ENCODE measurements around the gene NAP1L1.

Gene NAP1L1

GRCh38 chr12:76080017-76080728 lies 4.3 kb downstream of the NAP1L1 start:
- DNase-seq (ENCODE audit: low read depth, low spot score): no peak
- H3K4me3 ChIP-seq: no peak overlapping the region
- TF ChIP-seq POLR2AphosphoS5 (IDR thresholded peaks at IDR 0.05; ENCODE audit: borderline replicate concordance, low read depth, low read length) (no peak), FOXP2 (optimal IDR thresholded peaks at IDR 0.05; ENCODE audit: control extremely low read depth, extremely low read length, insufficient read depth) (no peak), EZH2 (IDR thresholded peaks at IDR 0.05) (no peak)
- H3K27ac ChIP-seq: no peak overlapping the region
- peaks cover 45% of the 10 kb centered on the region for H3K9me3 ChIP-seq (ENCODE audit: low read depth, low read length)
- peaks cover 79% of the 10 kb centered on the region for H3K36me3 ChIP-seq (ENCODE audit: insufficient read depth, low read length)
- H3K9ac ChIP-seq (ENCODE audit: insufficient read length): no peak overlapping the region

- Histone ChIP-seq H3K27ac (no peak overlapping the region), H3K9ac (ENCODE audit: insufficient read length) (no peak overlapping the region), H3K9me3 (ENCODE audit: low read depth, low read length) (peaks cover 59% of the 10 kb centered on the region), H3K36me3 (ENCODE audit: insufficient read depth, low read length) (peaks cover 93% of the 10 kb centered on the region), H3K4me3 (no peak overlapping the region)
- TF ChIP-seq EZH2 (IDR thresholded peaks at IDR 0.05) (no peak), POLR2AphosphoS5 (IDR thresholded peaks at IDR 0.05; ENCODE audit: borderline replicate concordance, low read depth, low read length) (no peak), FOXP2 (optimal IDR thresholded peaks at IDR 0.05; ENCODE audit: control extremely low read depth, extremely low read length, insufficient read depth) (no peak)
- DNase-seq (ENCODE audit: low read depth, low spot score): no peak
These were observed 5.7 kb downstream of the NAP1L1 start for GRCh38 chr12:76078748-76079147.

GRCh38 chr12:76075448-76075847 lies 9.0 kb downstream of the NAP1L1 start:
- Histone ChIP-seq H3K9me3 (ENCODE audit: low read depth, low read length) (peaks cover 60% of the 10 kb centered on the region), H3K9ac (ENCODE audit: insufficient read length) (no peak overlapping the region), H3K36me3 (ENCODE audit: insufficient read depth, low read length) (peaks cover 100% of the 10 kb centered on the region), H3K4me3 (no peak overlapping the region), H3K27ac (no peak overlapping the region)
- TF ChIP-seq POLR2AphosphoS5 (IDR thresholded peaks at IDR 0.05; ENCODE audit: borderline replicate concordance, low read depth, low read length) (no peak), FOXP2 (optimal IDR thresholded peaks at IDR 0.05; ENCODE audit: control extremely low read depth, extremely low read length, insufficient read depth) (no peak), EZH2 (IDR thresholded peaks at IDR 0.05) (no peak)
- no peak for DNase-seq (ENCODE audit: low read depth, low spot score)

GRCh38 chr12:76074701-76075336 lies 9.7 kb downstream of the NAP1L1 start:
- H3K36me3 ChIP-seq (ENCODE audit: insufficient read depth, low read length): peaks cover 100% of the 10 kb centered on the region
- DNase-seq (ENCODE audit: low read depth, low spot score): no peak
- no peak overlapping the region for H3K9ac ChIP-seq (ENCODE audit: insufficient read length)
- no peak for TF ChIP-seq POLR2AphosphoS5 (IDR thresholded peaks at IDR 0.05; ENCODE audit: borderline replicate concordance, low read depth, low read length)
- no peak for TF ChIP-seq FOXP2 (optimal IDR thresholded peaks at IDR 0.05; ENCODE audit: control extremely low read depth, extremely low read length, insufficient read depth)
- no peak for TF ChIP-seq EZH2 (IDR thresholded peaks at IDR 0.05)
- no peak overlapping the region for H3K4me3 ChIP-seq
- H3K9me3 ChIP-seq (ENCODE audit: low read depth, low read length): peaks cover 54% of the 10 kb centered on the region
- H3K27ac ChIP-seq: no peak overlapping the region

- DNase-seq (ENCODE audit: low read depth, low spot score): no peak
- no peak overlapping the region for H3K27ac ChIP-seq
- no peak overlapping the region for H3K4me3 ChIP-seq
- H3K36me3 ChIP-seq (ENCODE audit: insufficient read depth, low read length): peaks cover 100% of the 10 kb centered on the region
- TF ChIP-seq FOXP2 (optimal IDR thresholded peaks at IDR 0.05; ENCODE audit: control extremely low read depth, extremely low read length, insufficient read depth) (no peak), POLR2AphosphoS5 (IDR thresholded peaks at IDR 0.05; ENCODE audit: borderline replicate concordance, low read depth, low read length) (no peak; the same call in 1 of the 2 replicates), EZH2 (IDR thresholded peaks at IDR 0.05) (no peak)
- no peak overlapping the region for H3K9ac ChIP-seq (ENCODE audit: insufficient read length)
- peaks cover 49% of the 10 kb centered on the region for H3K9me3 ChIP-seq (ENCODE audit: low read depth, low read length)
These were observed 10.9 kb downstream of the NAP1L1 start for GRCh38 chr12:76073561-76073960.

GRCh38 chr12:76072568-76072967 lies 11.9 kb downstream of the NAP1L1 start:
- Histone ChIP-seq H3K9me3 (ENCODE audit: low read depth, low read length) (peaks cover 47% of the 10 kb centered on the region), H3K9ac (ENCODE audit: insufficient read length) (no peak overlapping the region), H3K4me3 (no peak overlapping the region), H3K36me3 (ENCODE audit: insufficient read depth, low read length) (peaks cover 100% of the 10 kb centered on the region), H3K27ac (no peak overlapping the region)
- DNase-seq (ENCODE audit: low read depth, low spot score): no peak
- TF ChIP-seq POLR2AphosphoS5 (IDR thresholded peaks at IDR 0.05; ENCODE audit: borderline replicate concordance, low read depth, low read length): no peak
- no peak for TF ChIP-seq EZH2 (IDR thresholded peaks at IDR 0.05)
- TF ChIP-seq FOXP2 (optimal IDR thresholded peaks at IDR 0.05; ENCODE audit: control extremely low read depth, extremely low read length, insufficient read depth): no peak

GRCh38 chr12:76069339-76069738 lies 15.1 kb downstream of the NAP1L1 start:
- H3K9ac ChIP-seq (ENCODE audit: insufficient read length): no peak overlapping the region
- DNase-seq (ENCODE audit: low read depth, low spot score): no peak
- H3K27ac ChIP-seq: no peak overlapping the region
- H3K4me3 ChIP-seq: no peak overlapping the region
- peaks cover 100% of the 10 kb centered on the region for H3K36me3 ChIP-seq (ENCODE audit: insufficient read depth, low read length)
- H3K9me3 ChIP-seq (ENCODE audit: low read depth, low read length): peaks cover 51% of the 10 kb centered on the region
- TF ChIP-seq EZH2 (IDR thresholded peaks at IDR 0.05): no peak

- Histone ChIP-seq H3K4me3 (no peak overlapping the region), H3K36me3 (ENCODE audit: insufficient read depth, low read length) (peaks cover 100% of the 10 kb centered on the region), H3K9me3 (ENCODE audit: low read depth, low read length) (peaks cover 30% of the 10 kb centered on the region), H3K27ac (no peak overlapping the region), H3K9ac (ENCODE audit: insufficient read length) (no peak overlapping the region)
- no peak for DNase-seq (ENCODE audit: low read depth, low spot score)
- no peak for TF ChIP-seq POLR2AphosphoS5 (IDR thresholded peaks at IDR 0.05; ENCODE audit: borderline replicate concordance, low read depth, low read length)
- no peak for TF ChIP-seq FOXP2 (optimal IDR thresholded peaks at IDR 0.05; ENCODE audit: control extremely low read depth, extremely low read length, insufficient read depth)
- no peak for TF ChIP-seq EZH2 (IDR thresholded peaks at IDR 0.05)
These were observed 18.6 kb downstream of the NAP1L1 start for GRCh38 chr12:76065917-76066316.
